PC-3 (cell line): ENCODE results near the gene ASTN2. TPM values are rescaled to one million over a fixed set of nuclear protein-coding genes. Genes with fewer than 3 reads are reported as not detected.

Source experiments
- ATAC-seq: fragments of 200-7000 bp; cut with Tn5 transposase; 2 replicates; pipeline ENCODE4 v1.9.1; 2020; ENCODE audit warnings: mild to moderate bottlenecking, moderate library complexity
- BruUV-seq: library from RNA; stranded (reverse); fragments of 400-500 nt; replicated peaks from 2 replicates; lab custom pipeline; 2021; lab: Mats Ljungman, UMichigan
- CTCF ChIA-PET: fragments of 300-600 bp; sonication (Branson Sonifier 250); formaldehyde crosslinking; loops from one replicate; lab custom pipeline; 2022; ENCODE audit warnings: antibody characterized with exemption; lab: Charles Lee
- POLR2A ChIA-PET: fragments of 300-600 bp; sonication (Branson Sonifier 250); formaldehyde crosslinking; loops from one replicate; lab custom pipeline; 2022; ENCODE audit warnings: antibody characterized with exemption; ENCODE audit not compliant: unreplicated experiment; lab: Charles Lee
- DNase-seq: peaks from one replicate; pipeline ENCODE4 v3.0.0-alpha.2; 2015
- H2AFZ ChIP-seq: fragments of 300-600 bp; sonication (generic); 2 replicates; pipeline ENCODE4 v1.6.0; 2016; ENCODE audit warnings: antibody characterized with exemption, low read length
- H3F3A ChIP-seq: fragments of 300-600 bp; sonication (generic); one replicate; pipeline ENCODE4 v1.6.0; 2017; ENCODE audit warnings: antibody characterized with exemption, low read length, control low read depth, mild to moderate bottlenecking; ENCODE audit not compliant: unreplicated experiment
- H3K27ac ChIP-seq: fragments of 300-600 bp; sonication (generic); 2 replicates; pipeline ENCODE4 v1.5.1; 2016; ENCODE audit warnings: mild to moderate bottlenecking, low read length
- H3K27me3 ChIP-seq: fragments of 300-600 bp; sonication (generic); 2 replicates; pipeline ENCODE4 v1.6.1; 2016; ENCODE audit warnings: low read length, mixed read lengths
- H3K36me3 ChIP-seq: fragments of 300-600 bp; sonication (generic); 2 replicates; pipeline ENCODE4 v1.6.1; 2016; ENCODE audit warnings: low read depth, mixed run types, low read length, mixed read lengths
- H3K4me1 ChIP-seq: fragments of 300-600 bp; sonication (generic); 2 replicates; pipeline ENCODE4 v1.5.1; 2016; ENCODE audit warnings: low read length; ENCODE audit not compliant: insufficient read depth
- H3K4me2 ChIP-seq: fragments of 300-600 bp; sonication (generic); 2 replicates; pipeline ENCODE4 v1.6.0; 2016; ENCODE audit warnings: low read length
- H3K4me3 ChIP-seq: fragments of 300-600 bp; sonication (generic); 2 replicates; pipeline ENCODE4 v1.5.1; 2016; ENCODE audit warnings: mild to moderate bottlenecking, low read length, mixed read lengths
- H3K79me2 ChIP-seq: fragments of 300-600 bp; sonication (generic); 2 replicates; pipeline ENCODE4 v1.6.1; 2017; ENCODE audit warnings: low read length, mixed read lengths
- H3K9ac ChIP-seq: fragments of 300-600 bp; sonication (generic); 2 replicates; pipeline ENCODE4 v1.6.0; 2016; ENCODE audit warnings: mild to moderate bottlenecking, low read length
- H3K9me2 ChIP-seq: fragments of 300-600 bp; sonication (generic); replicated peaks from 2 replicates; pipeline ENCODE4 v1.6.1; 2016; ENCODE audit warnings: mixed run types, low read length, mixed read lengths
- H3K9me3 ChIP-seq: fragments of 300-600 bp; sonication (generic); 2 replicates; pipeline ENCODE4 v1.6.1; 2016; ENCODE audit warnings: low read length, mixed read lengths
- H4K20me1 ChIP-seq: fragments of 300-600 bp; sonication (generic); 2 replicates; pipeline ENCODE4 v1.6.1; 2016; ENCODE audit warnings: low read length, mixed read lengths
- EZH2 ChIP-seq: fragments of 300-600 bp; sonication (generic); IDR thresholded peaks from one replicate; pipeline ENCODE4 v1.6.1; 2017; ENCODE audit warnings: antibody characterized with exemption, mild to moderate bottlenecking, low read length; ENCODE audit not compliant: unreplicated experiment
- EZH2phosphoT487 ChIP-seq: fragments of 300-600 bp; sonication (generic); IDR thresholded peaks from 2 replicates; pipeline ENCODE4 v1.6.1; 2018; ENCODE audit warnings: mild to moderate bottlenecking, antibody characterized with exemption, low read length, borderline replicate concordance
- intact Hi-C: fragments of 100-400 bp; cut with micrococcal nuclease; formaldehyde crosslinking; loops from 2 replicates; pipeline ENCODE4 v1.9.0; 2023
- total RNA-seq: library from RNA; depleted of rRNA; stranded (reverse); fragments of >200 nt; gene quantifications from 2 replicates; pipeline ENCODE4 v1.2.3, GENCODE V29; 2014
- TF ChIP-seq, protein P1 (sequence below): fragments of 300-600 bp; sonication (generic); conservative IDR thresholded peaks from 2 replicates; pipeline ENCODE4 v1.5.1; 2017; ENCODE audit warnings: antibody characterized with exemption, low read depth, mild to moderate bottlenecking, low read length

Gene ASTN2
- total RNA-seq, 1 experiment from 2014 or later: 3.5 TPM

DNA sequence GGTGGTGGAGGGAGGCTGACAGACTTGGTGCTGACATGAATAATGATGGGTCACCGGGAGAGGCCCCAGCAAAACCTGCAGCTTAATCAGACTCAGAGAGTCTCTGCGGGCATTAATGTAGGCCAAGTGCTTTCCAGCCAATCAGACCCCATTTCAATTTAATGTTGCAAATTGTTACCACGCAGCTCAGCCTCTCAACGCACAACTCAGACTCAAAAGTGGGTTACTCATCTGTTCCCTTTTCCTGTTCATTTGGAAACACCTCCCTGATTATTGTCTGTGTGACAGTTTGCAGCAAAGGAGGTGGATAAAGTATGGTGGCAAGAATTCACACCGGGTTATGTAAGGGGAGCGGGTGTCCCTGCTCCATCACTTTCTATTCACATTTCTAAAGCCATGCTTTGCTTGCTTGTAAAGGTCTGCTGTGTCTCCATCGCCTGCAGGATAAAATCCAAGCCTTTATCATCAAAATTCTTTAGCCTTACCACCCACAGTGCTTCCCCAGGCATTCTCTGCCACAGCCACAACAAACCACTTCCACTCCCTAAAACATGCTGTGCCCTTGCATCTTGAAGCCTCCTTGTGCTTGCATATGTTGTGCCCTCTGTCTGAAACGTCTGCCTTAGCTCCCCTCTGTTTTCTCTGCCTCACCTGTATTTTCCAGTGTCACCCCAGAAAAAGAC is 156.5 kb downstream of the ASTN2 start:
- POLR2A ChIA-PET: no interaction called here
- Histone ChIP-seq H3K4me3 (no peak overlapping the region), H3K27ac (no peak overlapping the region), H3K9me3 (no peaks in the 10 kb centered on the region), H3K4me2 (no peak overlapping the region), H3K9ac (no peak overlapping the region), H3K79me2 (no peaks in the 10 kb centered on the region), H3K9me2 (no peaks in the 10 kb centered on the region), H3F3A (no peaks in the 10 kb centered on the region), H4K20me1 (no peaks in the 10 kb centered on the region), H3K4me1 (no peaks in the 10 kb centered on the region), H3K36me3 (no peaks in the 10 kb centered on the region), H2AFZ (no peak overlapping the region), H3K27me3 (no peaks in the 10 kb centered on the region)
- intact Hi-C loops: no loop called here
- TF ChIP-seq, protein P1, sequence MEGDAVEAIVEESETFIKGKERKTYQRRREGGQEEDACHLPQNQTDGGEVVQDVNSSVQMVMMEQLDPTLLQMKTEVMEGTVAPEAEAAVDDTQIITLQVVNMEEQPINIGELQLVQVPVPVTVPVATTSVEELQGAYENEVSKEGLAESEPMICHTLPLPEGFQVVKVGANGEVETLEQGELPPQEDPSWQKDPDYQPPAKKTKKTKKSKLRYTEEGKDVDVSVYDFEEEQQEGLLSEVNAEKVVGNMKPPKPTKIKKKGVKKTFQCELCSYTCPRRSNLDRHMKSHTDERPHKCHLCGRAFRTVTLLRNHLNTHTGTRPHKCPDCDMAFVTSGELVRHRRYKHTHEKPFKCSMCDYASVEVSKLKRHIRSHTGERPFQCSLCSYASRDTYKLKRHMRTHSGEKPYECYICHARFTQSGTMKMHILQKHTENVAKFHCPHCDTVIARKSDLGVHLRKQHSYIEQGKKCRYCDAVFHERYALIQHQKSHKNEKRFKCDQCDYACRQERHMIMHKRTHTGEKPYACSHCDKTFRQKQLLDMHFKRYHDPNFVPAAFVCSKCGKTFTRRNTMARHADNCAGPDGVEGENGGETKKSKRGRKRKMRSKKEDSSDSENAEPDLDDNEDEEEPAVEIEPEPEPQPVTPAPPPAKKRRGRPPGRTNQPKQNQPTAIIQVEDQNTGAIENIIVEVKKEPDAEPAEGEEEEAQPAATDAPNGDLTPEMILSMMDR: no peak
- TF ChIP-seq EZH2phosphoT487: no peak
- no peak for TF ChIP-seq EZH2
- BruUV-seq: no TSS peak
- ATAC-seq (no peak), DNase-seq (no peak)
- CTCF ChIA-PET: no interaction called here

DNA sequence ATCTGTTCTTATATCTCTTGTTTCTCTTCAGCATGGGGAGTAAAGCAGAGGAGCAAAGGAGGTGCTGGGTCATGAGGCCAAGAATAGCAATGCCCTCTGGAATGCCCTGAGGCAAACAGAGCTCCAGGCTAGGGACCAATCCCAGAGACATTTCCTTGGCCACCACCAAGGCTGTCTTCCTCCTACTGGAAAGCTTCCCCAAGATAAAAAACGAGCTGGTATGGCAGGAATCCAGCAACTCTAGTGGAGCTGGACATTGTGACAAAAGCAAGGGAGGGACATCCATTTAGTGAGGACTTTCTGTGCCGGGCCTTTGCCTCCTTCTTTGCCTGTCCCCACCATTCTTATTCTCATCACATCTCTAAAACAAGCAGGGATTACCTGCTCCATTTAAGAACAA is 161.6 kb downstream of the ASTN2 start:
- CTCF ChIA-PET: no interaction called here

More for the DNA sequence above, 161.6 kb downstream of the ASTN2 start:
- H3K4me2 ChIP-seq: no peak overlapping the region
- H3K4me1 ChIP-seq: no peaks in the 10 kb centered on the region
- H3K27ac ChIP-seq: no peak overlapping the region
- H3K36me3 ChIP-seq: no peaks in the 10 kb centered on the region
- no peaks in the 10 kb centered on the region for H4K20me1 ChIP-seq
- no peaks in the 10 kb centered on the region for H3F3A ChIP-seq
- POLR2A ChIA-PET: no interaction called here
- H3K9ac ChIP-seq: no peak overlapping the region
- H3K9me3 ChIP-seq: no peaks in the 10 kb centered on the region
- H2AFZ ChIP-seq: no peak overlapping the region
- ATAC-seq: no peak
- no peaks in the 10 kb centered on the region for H3K27me3 ChIP-seq
- H3K79me2 ChIP-seq: no peaks in the 10 kb centered on the region
- TF ChIP-seq EZH2 (no peak), EZH2phosphoT487 (no peak)
- TF ChIP-seq, protein P1: no peak
- H3K9me2 ChIP-seq: no peaks in the 10 kb centered on the region
- no TSS peak for BruUV-seq
- no peak for DNase-seq
- intact Hi-C loops: no loop called here
- no peak overlapping the region for H3K4me3 ChIP-seq
